GM18508 (cell line): Measurements from ENCODE around the gene PLCL2.

Experiments used
- ATAC-seq: cut with Tn5 transposase; IDR thresholded peaks from one replicate; pipeline ENCODE4 v1.9.1; 2021; ENCODE audit warnings: moderate number of reproducible peaks; ENCODE audit not compliant: insufficient read depth, unreplicated experiment

The PLCL2 gene

GRCh38 chr3:16884748-16885592 is at the start of gene PLCL2:
TSS of gene PLCL2 (plus strand) at chr3:16884955. CDS start at chr3:16885040, 85 bp downstream.
- no peak for ATAC-seq

- ATAC-seq: no peak
These were observed 48.1 kb upstream of the PLCL2 start for GRCh38 chr3:16836505-16837237.

- ATAC-seq: no peak
These were observed 47.2 kb upstream of the PLCL2 start for GRCh38 chr3:16837602-16838001.

GRCh38 chr3:16838561-16838960 is 46.2 kb upstream of the PLCL2 start:
- no peak for ATAC-seq

- ATAC-seq: no peak
These were observed 45.3 kb upstream of the PLCL2 start for GRCh38 chr3:16839271-16840100.

GRCh38 chr3:16840101-16840424 is 44.7 kb upstream of the PLCL2 start:
- no peak for ATAC-seq

GRCh38 chr3:16841041-16841753 is 43.6 kb upstream of the PLCL2 start:
- no peak for ATAC-seq

- peak; percentile 47 for ATAC-seq
These were observed 42.9 kb upstream of the PLCL2 start for GRCh38 chr3:16841904-16842271.

- ATAC-seq: peak; percentile 67
These were observed 42.2 kb upstream of the PLCL2 start for GRCh38 chr3:16842272-16843270.

GRCh38 chr3:16844222-16844621 is 40.5 kb upstream of the PLCL2 start:
- ATAC-seq: no peak

GRCh38 chr3:16844791-16845190 is 40.0 kb upstream of the PLCL2 start:
- ATAC-seq: no peak

GRCh38 chr3:16846373-16847080 is 38.2 kb upstream of the PLCL2 start:
- ATAC-seq: no peak

- ATAC-seq: no peak
These were observed 36.7 kb upstream of the PLCL2 start for GRCh38 chr3:16848007-16848406.

GRCh38 chr3:16849229-16849628 is 35.5 kb upstream of the PLCL2 start:
- peak; percentile 68 for ATAC-seq

- ATAC-seq: no peak
These were observed 35.0 kb upstream of the PLCL2 start for GRCh38 chr3:16849795-16850194.

- ATAC-seq: no peak
These were observed 29.3 kb upstream of the PLCL2 start for GRCh38 chr3:16855497-16855896.

GRCh38 chr3:16860234-16860633 is 24.5 kb upstream of the PLCL2 start:
- ATAC-seq: no peak

GRCh38 chr3:16861432-16861831 is 23.3 kb upstream of the PLCL2 start:
- ATAC-seq: no peak
